Activated gamma-delta T cell treated with Interleukin-2 at 50 U/mL for 16 hours (primary cell): ENCODE measurements around the gene TGFBRAP1.

Experiments
- DNase-seq: peaks from one replicate; pipeline ENCODE4 v3.0.0-alpha.2; 2020

The TGFBRAP1 gene

GRCh38 chr2:105329561-105330495 lies at the start of gene TGFBRAP1:
Gene TGFBRAP1 (minus strand): TSS chr2:105329735. CDS start chr2:105308301, 21,434 bp downstream.
- peak; percentile 47 for DNase-seq

- DNase-seq = no peak
Observed at GRCh38 chr2:105378921-105379383, 49.4 kb upstream of the TGFBRAP1 start.

GRCh38 chr2:105378276-105378840 lies 48.8 kb upstream of the TGFBRAP1 start:
- no peak for DNase-seq

GRCh38 chr2:105377871-105378270 lies 48.3 kb upstream of the TGFBRAP1 start:
- no peak for DNase-seq

- DNase-seq = no peak
Observed at GRCh38 chr2:105376789-105377240, 47.3 kb upstream of the TGFBRAP1 start.

GRCh38 chr2:105376010-105376409 lies 46.5 kb upstream of the TGFBRAP1 start:
- DNase-seq = no peak

- DNase-seq = no peak
Observed at GRCh38 chr2:105375001-105375561, 45.5 kb upstream of the TGFBRAP1 start.

- no peak for DNase-seq
Observed at GRCh38 chr2:105373895-105374401, 44.4 kb upstream of the TGFBRAP1 start.

GRCh38 chr2:105373344-105373781 lies 43.8 kb upstream of the TGFBRAP1 start:
- DNase-seq = no peak

- DNase-seq = no peak
Observed at GRCh38 chr2:105371810-105372209, 42.3 kb upstream of the TGFBRAP1 start.

- DNase-seq = no peak
Observed at GRCh38 chr2:105371156-105371555, 41.6 kb upstream of the TGFBRAP1 start.

GRCh38 chr2:105369777-105370690 lies 40.5 kb upstream of the TGFBRAP1 start:
- peak; percentile 85 for DNase-seq

GRCh38 chr2:105368759-105369408 lies 39.3 kb upstream of the TGFBRAP1 start:
- DNase-seq = no peak

GRCh38 chr2:105365206-105365605 lies 35.7 kb upstream of the TGFBRAP1 start:
- DNase-seq = no peak

- DNase-seq = no peak
Observed at GRCh38 chr2:105364436-105365139, 35.1 kb upstream of the TGFBRAP1 start.

- DNase-seq = no peak
Observed at GRCh38 chr2:105362862-105363591, 33.5 kb upstream of the TGFBRAP1 start.

GRCh38 chr2:105361102-105361889 lies 31.8 kb upstream of the TGFBRAP1 start:
- DNase-seq = no peak

- DNase-seq = no peak
Observed at GRCh38 chr2:105358593-105358992, 29.1 kb upstream of the TGFBRAP1 start.

GRCh38 chr2:105357122-105357521 lies 27.6 kb upstream of the TGFBRAP1 start:
- DNase-seq = no peak
